Measurements from ENCODE around the gene SNX5.

SNX5 gene

GRCh38 chr20:17968366-17969277, at the start of gene SNX5, which contains the start of gene MGME1:
Gene SNX5, minus strand, starts transcription at chr20:17968794. Its CDS starts 369 bp downstream, at chr20:17968425.
Gene MGME1, plus strand, starts transcription at chr20:17969018. Its CDS starts 842 bp downstream, at chr20:17969860.
- peak; percentile 96 to 99 (median 98) for DNase-seq (ENCODE audit: low read depth in 2 of 3, low spot score in 2 of 3)

GRCh38 chr20:18018100-18018499, 49.5 kb upstream of the SNX5 start:
- DNase-seq (ENCODE audit: low read depth in 2 of 3, low spot score in 2 of 3), result no peak

GRCh38 chr20:18016772-18017171, 48.2 kb upstream of the SNX5 start:
- no peak for DNase-seq (ENCODE audit: low read depth in 2 of 3, low spot score in 2 of 3)

DNA sequence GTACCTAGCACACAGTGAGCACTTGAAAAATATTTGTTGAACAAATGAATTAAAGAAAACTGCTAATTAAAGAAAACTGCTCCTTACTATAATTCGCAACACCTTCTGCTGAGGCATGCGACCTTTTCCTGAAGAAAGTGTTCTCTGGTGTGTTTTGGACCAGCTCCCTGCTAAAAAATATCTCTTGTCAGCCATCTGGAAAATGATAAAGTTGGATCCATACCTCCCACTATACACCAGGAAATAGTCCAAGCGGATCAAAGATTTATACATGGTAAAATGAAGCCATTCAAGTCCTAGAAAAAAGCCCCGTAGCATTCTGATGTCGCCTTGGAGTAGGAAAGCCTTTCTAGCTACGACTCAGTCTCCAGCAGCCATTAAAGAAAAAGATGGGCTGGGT, 45.8 kb upstream of the SNX5 start:
- no peak for DNase-seq (ENCODE audit: low read depth in 2 of 3, low spot score in 2 of 3)

DNA sequence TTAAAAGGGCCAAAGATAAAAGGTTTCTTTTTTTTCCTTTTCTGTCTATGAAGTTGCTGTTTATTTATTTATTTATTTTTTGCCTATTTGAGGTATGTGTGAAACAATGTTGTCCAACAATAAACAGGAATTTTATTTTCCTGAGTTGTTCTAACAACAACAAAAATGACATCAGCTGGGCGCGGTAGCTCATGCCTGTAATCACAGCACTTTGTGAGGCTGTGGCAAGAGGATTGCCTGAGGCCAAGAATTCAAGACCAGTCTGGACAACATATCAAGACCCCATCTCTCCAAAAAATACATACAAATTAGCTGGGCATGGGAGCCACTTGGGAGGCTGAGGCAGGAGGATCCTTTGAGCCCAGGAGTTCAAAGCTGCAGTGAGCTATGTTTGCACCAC, 44.3 kb upstream of the SNX5 start:
- DNase-seq (ENCODE audit: low read depth in 2 of 3, low spot score in 2 of 3), result no peak

- no peak for DNase-seq (ENCODE audit: low read depth in 2 of 3, low spot score in 2 of 3)
These were observed 43.5 kb upstream of the SNX5 start for GRCh38 chr20:18011951-18012645.

DNA sequence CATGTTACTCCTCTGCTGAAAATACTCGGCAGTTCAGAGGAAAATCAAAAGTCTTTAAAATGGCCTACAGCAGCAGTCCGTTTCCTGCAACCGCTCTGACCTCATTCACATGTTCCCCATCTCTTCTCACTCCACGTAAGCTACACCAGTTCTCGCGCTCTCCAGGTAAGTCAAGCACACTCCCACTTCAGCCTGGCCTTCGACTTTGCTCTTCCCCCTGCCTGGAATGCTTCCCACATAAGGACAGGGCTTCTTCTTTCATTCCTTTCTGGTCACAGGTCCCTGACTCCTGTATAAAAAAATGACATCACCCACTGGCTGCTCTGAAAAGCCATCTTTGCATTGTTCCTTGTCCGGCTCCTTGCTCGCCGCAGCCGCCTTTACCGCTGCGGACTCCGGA, 42.9 kb upstream of the SNX5 start:
- DNase-seq (ENCODE audit: low read depth in 2 of 3, low spot score in 2 of 3), result no peak

DNA sequence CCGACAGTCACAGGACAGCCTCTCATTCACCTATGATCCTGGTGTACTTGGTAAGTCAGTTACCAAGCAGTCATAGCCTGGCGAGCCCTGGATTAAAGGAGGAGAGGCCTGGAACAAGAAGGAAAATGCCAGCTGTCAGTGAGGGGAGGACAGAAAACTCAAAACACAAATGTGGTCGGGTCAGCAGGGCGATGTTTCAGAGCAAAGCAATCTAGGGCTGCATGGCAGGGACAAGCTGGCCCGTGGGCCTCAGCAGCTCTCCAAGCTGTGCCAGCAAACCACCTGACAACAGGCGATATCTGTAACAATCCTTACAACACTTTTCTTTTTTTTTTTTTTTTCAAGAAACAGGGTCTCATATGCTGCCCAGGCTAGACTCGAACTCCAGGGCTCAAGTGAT, 40.5 kb upstream of the SNX5 start:
- no peak for DNase-seq (ENCODE audit: low read depth in 2 of 3, low spot score in 2 of 3)

DNA sequence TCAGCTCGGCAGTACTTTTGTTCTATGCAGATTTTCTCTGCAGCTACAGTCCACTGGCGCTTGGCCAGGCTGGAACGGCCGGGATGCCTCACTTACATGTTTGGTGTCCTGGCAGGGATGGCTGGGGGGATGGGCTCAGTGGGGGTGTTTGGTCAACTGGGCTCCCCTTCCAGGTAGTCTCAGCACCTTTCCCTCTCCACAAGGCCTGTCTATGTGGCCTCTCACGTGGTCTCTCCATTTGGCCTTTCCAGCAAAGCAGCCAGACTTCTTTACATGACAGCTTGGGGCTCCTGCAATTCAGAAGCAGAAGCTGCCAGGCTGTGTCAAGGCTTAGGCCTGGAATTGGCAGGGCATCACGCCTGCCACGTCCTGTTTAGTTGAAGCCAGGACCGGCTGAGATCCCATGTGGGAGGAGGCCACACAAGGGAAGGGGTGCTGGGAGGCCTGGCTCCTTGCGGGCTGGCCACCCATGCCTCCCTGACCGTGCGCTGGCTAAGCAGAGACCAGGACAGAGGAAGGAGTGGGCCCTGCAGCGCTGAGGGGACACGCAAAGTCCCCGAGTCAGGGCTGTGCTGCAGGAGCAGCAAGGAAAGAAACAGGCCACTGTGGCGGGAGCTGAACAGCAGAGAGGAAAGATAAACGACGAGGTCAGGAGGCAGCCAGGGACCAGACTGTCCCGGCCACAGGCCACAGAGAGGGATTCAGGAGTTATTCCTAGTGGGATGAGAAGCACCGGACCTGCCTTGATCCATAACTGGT, 39.1 kb upstream of the SNX5 start:
- DNase-seq (ENCODE audit: low read depth in 2 of 3, low spot score in 2 of 3), result no peak

GRCh38 chr20:18006684-18007083, 38.1 kb upstream of the SNX5 start:
- DNase-seq (ENCODE audit: low read depth in 2 of 3, low spot score in 2 of 3), result no peak

DNA sequence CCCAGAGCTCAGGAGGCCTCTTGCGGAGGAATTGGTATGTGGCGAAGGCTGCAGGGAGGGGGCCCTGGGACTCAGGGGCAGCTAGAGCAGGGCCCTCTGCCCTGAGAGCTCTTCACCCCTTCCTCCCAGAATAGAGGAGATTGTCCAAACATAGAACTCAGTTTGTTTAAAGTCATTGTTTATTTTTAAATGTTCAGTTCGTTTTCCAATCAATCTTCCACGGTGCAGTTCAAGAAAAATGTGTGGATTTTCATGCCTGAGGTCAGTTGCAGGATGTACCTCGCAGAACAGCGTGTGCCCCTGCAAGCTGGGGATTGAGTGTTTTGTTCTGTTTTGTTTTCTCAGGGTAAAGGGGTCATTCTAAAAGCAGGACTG, 37.4 kb upstream of the SNX5 start:
- DNase-seq (ENCODE audit: low read depth in 2 of 3, low spot score in 2 of 3), result no peak

GRCh38 chr20:18005170-18005989, 36.8 kb upstream of the SNX5 start:
- DNase-seq (ENCODE audit: low read depth in 2 of 3, low spot score in 2 of 3), result no peak

GRCh38 chr20:18004384-18005031, 35.9 kb upstream of the SNX5 start:
- DNase-seq (ENCODE audit: low read depth in 2 of 3, low spot score in 2 of 3), result no peak

GRCh38 chr20:18003897-18004296, 35.3 kb upstream of the SNX5 start:
- no peak for DNase-seq (ENCODE audit: low read depth in 2 of 3, low spot score in 2 of 3)

DNA sequence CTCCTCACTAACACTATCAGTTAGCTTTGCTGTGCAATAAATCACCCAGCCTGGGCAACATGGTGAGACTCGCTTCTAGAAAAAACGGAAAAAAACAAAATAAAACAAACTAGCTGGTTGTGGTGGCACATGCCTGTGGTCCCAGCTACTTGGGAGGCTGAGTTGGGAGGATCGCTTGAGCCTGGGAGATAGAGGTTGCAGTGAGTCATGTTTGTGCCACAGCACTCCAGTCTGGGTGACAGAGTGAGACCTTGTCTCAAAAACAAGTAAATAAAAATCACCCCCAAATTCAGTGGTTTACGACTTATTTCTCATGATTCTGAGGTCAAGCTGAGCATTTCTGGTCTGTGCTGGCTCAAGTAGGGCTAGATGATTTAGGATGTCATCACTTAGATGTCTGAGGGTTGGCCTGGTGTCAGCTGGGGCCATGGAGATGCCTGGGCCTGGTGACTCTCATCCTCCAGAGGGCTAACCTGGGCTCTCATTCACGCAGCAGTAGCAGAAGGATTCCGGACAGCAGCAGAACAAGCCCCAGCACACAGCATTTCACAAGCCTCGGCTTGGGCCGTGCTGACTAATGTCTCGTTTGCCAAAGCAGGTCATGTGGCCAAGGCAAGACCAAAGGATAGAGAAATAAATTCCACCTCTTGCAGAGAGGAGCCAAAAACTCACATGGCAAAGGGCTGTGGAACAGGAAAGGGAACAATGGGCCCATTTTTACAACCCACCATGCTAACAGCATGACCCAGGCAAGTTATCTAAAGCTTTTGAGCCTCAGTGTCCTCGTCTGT, 32.7 kb upstream of the SNX5 start:
- no peak for DNase-seq (ENCODE audit: low read depth in 2 of 3, low spot score in 2 of 3)

GRCh38 chr20:17999566-17999965, 31.0 kb upstream of the SNX5 start:
- no peak for DNase-seq (ENCODE audit: low read depth in 2 of 3, low spot score in 2 of 3)

DNA sequence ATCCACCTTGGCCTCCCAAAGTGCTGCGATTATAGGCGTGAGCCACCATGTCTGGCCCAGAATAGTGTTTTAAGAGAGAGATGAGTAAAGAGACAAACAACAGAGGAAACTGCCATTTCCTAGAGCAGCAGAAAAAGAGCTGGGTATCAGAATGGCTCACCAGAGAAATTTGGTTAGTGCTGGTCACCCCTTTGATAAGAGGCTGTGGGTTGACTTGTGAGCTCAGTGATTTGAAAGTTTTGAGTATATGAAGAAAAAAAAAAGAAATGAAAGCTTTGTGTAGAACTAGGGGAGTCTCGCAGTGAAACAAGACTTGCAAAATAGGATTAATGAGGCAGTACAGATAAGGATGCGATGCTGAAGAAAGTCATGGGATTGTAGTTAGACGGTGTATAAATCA, 29.9 kb upstream of the SNX5 start:
- DNase-seq (ENCODE audit: low read depth in 2 of 3, low spot score in 2 of 3), result no peak

GRCh38 chr20:17995967-17996819, 27.6 kb upstream of the SNX5 start:
- DNase-seq (ENCODE audit: low read depth in 2 of 3, low spot score in 2 of 3), result no peak

DNA sequence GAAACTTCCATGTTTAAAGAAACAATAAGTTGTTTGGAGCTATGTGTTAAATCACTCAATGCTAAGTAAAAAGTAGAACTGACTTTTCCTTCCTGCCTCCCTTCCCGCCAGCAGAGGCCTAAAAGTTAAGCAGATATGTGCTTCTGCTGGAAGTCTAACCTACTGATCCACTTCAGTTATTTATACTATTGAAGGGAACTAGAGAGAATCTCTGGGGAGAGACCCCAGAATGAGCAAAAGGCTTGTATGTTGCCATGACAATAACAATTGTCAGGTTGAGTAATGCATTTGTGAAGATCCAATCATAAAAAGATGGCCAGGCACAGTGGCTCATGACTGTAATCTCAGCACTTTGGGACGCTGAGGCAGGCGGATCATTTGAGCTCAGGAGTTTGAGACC, 25.0 kb upstream of the SNX5 start:
- DNase-seq (ENCODE audit: low read depth in 2 of 3, low spot score in 2 of 3), result no peak

Data from activated CD8-positive, alpha-beta memory T cell treated with anti-CD3 and anti-CD28 coated beads for 48 hours (primary cell).